GM23338 (cell line): ENCODE measurements around the gene CR2. TPM values are rescaled to one million over a fixed set of nuclear protein-coding genes. Genes with fewer than 3 reads are reported as not detected.
A peak's percentile ranks its signal among the peaks of the same experiment; 100 is the strongest.

Source experiments
- ATAC-seq: fragments of 200-7000 bp; cut with Tn5 transposase; 3 replicates; pipeline ENCODE4 v1.9.1; 2020
- DNase-seq: peaks from one replicate; pipeline ENCODE4 v3.0.0-alpha.2; 2015; ENCODE audit warnings: low spot score
- H2AFZ ChIP-seq: fragments of 200-600 bp; sonication (generic); 2 replicates; pipeline ENCODE4 v1.8.0; 2016; ENCODE audit warnings: antibody characterized with exemption, mild to moderate bottlenecking, moderate library complexity
- H3F3A ChIP-seq: fragments of 200-600 bp; sonication (generic); replicated peaks from 2 replicates; pipeline ENCODE4 v1.8.0; 2017; ENCODE audit warnings: antibody characterized with exemption, mixed run types, low read depth
- H3K27ac ChIP-seq: fragments of 200-600 bp; sonication (generic); 2 replicates; pipeline ENCODE4 v1.6.1; 2016; ENCODE audit warnings: low read depth
- H3K27me3 ChIP-seq: fragments of 200-600 bp; sonication (generic); 2 replicates; pipeline ENCODE4 v1.8.0; 2016; ENCODE audit warnings: mild to moderate bottlenecking, mixed run types, moderate library complexity; ENCODE audit not compliant: insufficient read depth
- H3K36me3 ChIP-seq: fragments of 200-600 bp; sonication (generic); 2 replicates; pipeline ENCODE4 v1.8.0; 2016; ENCODE audit warnings: mild to moderate bottlenecking; ENCODE audit not compliant: insufficient read depth
- H3K4me1 ChIP-seq: fragments of 200-600 bp; sonication (generic); 2 replicates; pipeline ENCODE4 v1.8.0; 2016; ENCODE audit warnings: mild to moderate bottlenecking, moderate library complexity; ENCODE audit not compliant: insufficient read depth
- H3K4me2 ChIP-seq: fragments of 200-600 bp; sonication (generic); 2 replicates; pipeline ENCODE4 v1.7.1; 2017; ENCODE audit warnings: mixed run types
- H3K4me3 ChIP-seq: fragments of 200-600 bp; sonication (generic); 2 replicates; pipeline ENCODE4 v1.6.1; 2016; ENCODE audit warnings: mixed run types
- H3K79me2 ChIP-seq: fragments of 200-600 bp; sonication (generic); replicated peaks from 2 replicates; pipeline ENCODE4 v1.8.0; 2017; ENCODE audit warnings: mild to moderate bottlenecking; ENCODE audit not compliant: insufficient read depth
- H3K9me2 ChIP-seq: fragments of 200-600 bp; sonication (generic); 2 replicates; pipeline ENCODE4 v1.8.0; 2017; ENCODE audit not compliant: insufficient read depth
- H4K20me1 ChIP-seq: fragments of 200-600 bp; sonication (generic); replicated peaks from 2 replicates; pipeline ENCODE4 v1.8.0; 2017; ENCODE audit warnings: mild to moderate bottlenecking; ENCODE audit not compliant: insufficient read depth
- H3K27ac Mint-ChIP-seq: 2 replicates; pipeline ENCODE4 v1.8.0; 2020; ENCODE audit warnings: inconsistent platforms, mild to moderate bottlenecking, moderate library complexity, mixed read lengths
- H3K27me3 Mint-ChIP-seq: 3 replicates; pipeline ENCODE4 v1.8.0; 2022; ENCODE audit warnings: low read depth, mild to moderate bottlenecking, moderate library complexity, mixed read lengths, inconsistent platforms; ENCODE audit not compliant: insufficient read depth, poor library complexity
- H3K36me3 Mint-ChIP-seq: 3 replicates; pipeline ENCODE4 v1.8.0; 2021; ENCODE audit warnings: low read depth, mild to moderate bottlenecking, inconsistent platforms, moderate library complexity, mixed read lengths
- H3K4me1 Mint-ChIP-seq: 3 replicates; pipeline ENCODE4 v1.8.0; 2020; ENCODE audit warnings: mild to moderate bottlenecking, inconsistent platforms, mixed read lengths
- H3K4me3 Mint-ChIP-seq: 3 replicates; pipeline ENCODE4 v1.8.0; 2021; ENCODE audit warnings: moderate library complexity, mild to moderate bottlenecking, inconsistent platforms, mixed read lengths
- H3K9me3 Mint-ChIP-seq: 3 replicates; pipeline ENCODE4 v1.8.0; 2020; ENCODE audit warnings: moderate library complexity, mild to moderate bottlenecking, inconsistent platforms, mixed read lengths
- CREB1 ChIP-seq: fragments of 250-450 bp; sonication (Bioruptor Pico); IDR thresholded peaks from 2 replicates; pipeline ENCODE4 v1.5.0; 2020; ENCODE audit warnings: low read depth, mild to moderate bottlenecking, moderate library complexity
- EZH2 ChIP-seq: fragments of 200-600 bp; sonication (generic); IDR thresholded peaks from one replicate; pipeline ENCODE4 v1.8.0; 2017; ENCODE audit warnings: antibody characterized with exemption, mild to moderate bottlenecking, low read depth; ENCODE audit not compliant: unreplicated experiment
- NANOG ChIP-seq: IDR thresholded peaks from 2 replicates; pipeline ENCODE4 v1.6.1; 2016; ENCODE audit warnings: antibody characterized with exemption, borderline replicate concordance
- POLR2AphosphoS5 ChIP-seq: IDR thresholded peaks from 2 replicates; pipeline ENCODE4 v1.6.1; 2016; ENCODE audit warnings: antibody characterized with exemption, low read depth
- STAT1 ChIP-seq: IDR thresholded peaks from one replicate; pipeline ENCODE4 v1.6.1; 2016; ENCODE audit warnings: antibody characterized with exemption; ENCODE audit not compliant: unreplicated experiment
- ZNF331 ChIP-seq: fragments of 250-450 bp; sonication (Bioruptor Pico); IDR thresholded peaks from 2 replicates; pipeline ENCODE4 v1.5.0; 2020; ENCODE audit warnings: low read depth, mild to moderate bottlenecking, moderate library complexity
- polyA plus RNA-seq: library from polyadenylated mRNA; unstranded; fragments of >200 nt; fragmentation: Nextera tagmentation; extraction: Ambion mirVana; gene quantifications from 2 replicates; pipeline ENCODE4 v1.2.1, GENCODE V29; 2016
- total RNA-seq: library from RNA; depleted of rRNA; stranded (reverse); fragments of >200 nt; shearing (Covaris generic); gene quantifications from 2 replicates; pipeline ENCODE4 v1.2.3, GENCODE V29; 2014
- TF ChIP-seq, protein P1 (sequence below): fragments of 250-450 bp; sonication (Bioruptor Pico); IDR thresholded peaks from 2 replicates; pipeline ENCODE4 v1.5.0; 2020; ENCODE audit warnings: mild to moderate bottlenecking, moderate library complexity
- TF ChIP-seq, protein P2 (sequence below): IDR thresholded peaks from one replicate; pipeline ENCODE4 v1.6.1; 2018; ENCODE audit warnings: antibody characterized with exemption; ENCODE audit not compliant: unreplicated experiment
- TF ChIP-seq, protein P3 (sequence below), 2 experiments: fragments of 200-600 bp in 1 of 2; sonication (generic) in 1 of 2; conservative IDR thresholded peaks; 2 replicates each; pipeline versions ENCODE4 v1.5.1 to v1.6.1; 2016 to 2017; ENCODE audit warnings: antibody characterized with exemption in 2 of 2, low read depth in 2 of 2, mild to moderate bottlenecking in 2 of 2, moderate library complexity in 1 of 2

The CR2 gene
- total and polyA plus RNA-seq, 2 experiments from 2014 or later, result 2.7 to 5.4 TPM

GRCh38 chr1:207417076-207417475, 37.1 kb upstream of the CR2 start:
- H3K27me3 Mint-ChIP-seq, result no peaks in the 10 kb centered on the region
- H3K27ac Mint-ChIP-seq, result no peak overlapping the region
- no peaks in the 10 kb centered on the region for H3K9me3 Mint-ChIP-seq
- no peaks in the 10 kb centered on the region for H3K79me2 ChIP-seq
- H3K4me3 Mint-ChIP-seq, result no peak overlapping the region
- no peaks in the 10 kb centered on the region for H3K4me1 ChIP-seq
- no peaks in the 10 kb centered on the region for H3K27me3 ChIP-seq
- H3K4me2 ChIP-seq, result no peak overlapping the region
- H3K36me3 ChIP-seq, result no peaks in the 10 kb centered on the region
- no peaks in the 10 kb centered on the region for H4K20me1 ChIP-seq
- H3K4me1 Mint-ChIP-seq, result peaks cover 3% of the 10 kb centered on the region
- DNase-seq (no peak), ATAC-seq (no peak)
- no peak overlapping the region for H3K4me3 ChIP-seq
- no peak for TF ChIP-seq CREB1
- no peak for TF ChIP-seq ZNF331 (CRISPR knock-in tag)
- TF ChIP-seq, protein P1, sequence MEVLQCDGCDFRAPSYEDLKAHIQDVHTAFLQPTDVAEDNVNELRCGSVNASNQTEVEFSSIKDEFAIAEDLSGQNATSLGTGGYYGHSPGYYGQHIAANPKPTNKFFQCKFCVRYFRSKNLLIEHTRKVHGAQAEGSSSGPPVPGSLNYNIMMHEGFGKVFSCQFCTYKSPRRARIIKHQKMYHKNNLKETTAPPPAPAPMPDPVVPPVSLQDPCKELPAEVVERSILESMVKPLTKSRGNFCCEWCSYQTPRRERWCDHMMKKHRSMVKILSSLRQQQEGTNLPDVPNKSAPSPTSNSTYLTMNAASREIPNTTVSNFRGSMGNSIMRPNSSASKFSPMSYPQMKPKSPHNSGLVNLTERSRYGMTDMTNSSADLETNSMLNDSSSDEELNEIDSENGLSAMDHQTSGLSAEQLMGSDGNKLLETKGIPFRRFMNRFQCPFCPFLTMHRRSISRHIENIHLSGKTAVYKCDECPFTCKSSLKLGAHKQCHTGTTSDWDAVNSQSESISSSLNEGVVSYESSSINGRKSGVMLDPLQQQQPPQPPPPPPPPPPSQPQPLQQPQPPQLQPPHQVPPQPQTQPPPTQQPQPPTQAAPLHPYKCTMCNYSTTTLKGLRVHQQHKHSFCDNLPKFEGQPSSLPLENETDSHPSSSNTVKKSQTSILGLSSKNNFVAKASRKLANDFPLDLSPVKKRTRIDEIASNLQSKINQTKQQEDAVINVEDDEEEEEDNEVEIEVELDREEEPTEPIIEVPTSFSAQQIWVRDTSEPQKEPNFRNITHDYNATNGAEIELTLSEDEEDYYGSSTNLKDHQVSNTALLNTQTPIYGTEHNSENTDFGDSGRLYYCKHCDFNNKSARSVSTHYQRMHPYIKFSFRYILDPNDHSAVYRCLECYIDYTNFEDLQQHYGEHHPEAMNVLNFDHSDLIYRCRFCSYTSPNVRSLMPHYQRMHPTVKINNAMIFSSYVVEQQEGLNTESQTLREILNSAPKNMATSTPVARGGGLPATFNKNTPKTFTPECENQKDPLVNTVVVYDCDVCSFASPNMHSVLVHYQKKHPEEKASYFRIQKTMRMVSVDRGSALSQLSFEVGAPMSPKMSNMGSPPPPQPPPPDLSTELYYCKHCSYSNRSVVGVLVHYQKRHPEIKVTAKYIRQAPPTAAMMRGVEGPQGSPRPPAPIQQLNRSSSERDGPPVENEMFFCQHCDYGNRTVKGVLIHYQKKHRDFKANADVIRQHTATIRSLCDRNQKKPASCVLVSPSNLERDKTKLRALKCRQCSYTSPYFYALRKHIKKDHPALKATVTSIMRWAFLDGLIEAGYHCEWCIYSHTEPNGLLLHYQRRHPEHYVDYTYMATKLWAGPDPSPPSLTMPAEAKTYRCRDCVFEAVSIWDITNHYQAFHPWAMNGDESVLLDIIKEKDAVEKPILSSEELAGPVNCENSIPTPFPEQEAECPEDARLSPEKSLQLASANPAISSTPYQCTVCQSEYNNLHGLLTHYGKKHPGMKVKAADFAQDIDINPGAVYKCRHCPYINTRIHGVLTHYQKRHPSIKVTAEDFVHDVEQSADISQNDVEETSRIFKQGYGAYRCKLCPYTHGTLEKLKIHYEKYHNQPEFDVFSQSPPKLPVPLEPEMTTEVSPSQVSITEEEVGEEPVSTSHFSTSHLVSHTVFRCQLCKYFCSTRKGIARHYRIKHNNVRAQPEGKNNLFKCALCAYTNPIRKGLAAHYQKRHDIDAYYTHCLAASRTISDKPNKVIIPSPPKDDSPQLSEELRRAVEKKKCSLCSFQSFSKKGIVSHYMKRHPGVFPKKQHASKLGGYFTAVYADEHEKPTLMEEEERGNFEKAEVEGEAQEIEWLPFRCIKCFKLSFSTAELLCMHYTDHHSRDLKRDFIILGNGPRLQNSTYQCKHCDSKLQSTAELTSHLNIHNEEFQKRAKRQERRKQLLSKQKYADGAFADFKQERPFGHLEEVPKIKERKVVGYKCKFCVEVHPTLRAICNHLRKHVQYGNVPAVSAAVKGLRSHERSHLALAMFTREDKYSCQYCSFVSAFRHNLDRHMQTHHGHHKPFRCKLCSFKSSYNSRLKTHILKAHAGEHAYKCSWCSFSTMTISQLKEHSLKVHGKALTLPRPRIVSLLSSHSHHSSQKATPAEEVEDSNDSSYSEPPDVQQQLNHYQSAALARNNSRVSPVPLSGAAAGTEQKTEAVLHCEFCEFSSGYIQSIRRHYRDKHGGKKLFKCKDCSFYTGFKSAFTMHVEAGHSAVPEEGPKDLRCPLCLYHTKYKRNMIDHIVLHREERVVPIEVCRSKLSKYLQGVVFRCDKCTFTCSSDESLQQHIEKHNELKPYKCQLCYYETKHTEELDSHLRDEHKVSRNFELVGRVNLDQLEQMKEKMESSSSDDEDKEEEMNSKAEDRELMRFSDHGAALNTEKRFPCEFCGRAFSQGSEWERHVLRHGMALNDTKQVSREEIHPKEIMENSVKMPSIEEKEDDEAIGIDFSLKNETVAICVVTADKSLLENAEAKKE (CRISPR knock-in tag), result no peak
- no peak for TF ChIP-seq STAT1
- no peak for TF ChIP-seq NANOG
- no peak for TF ChIP-seq EZH2
- TF ChIP-seq, protein P2, sequence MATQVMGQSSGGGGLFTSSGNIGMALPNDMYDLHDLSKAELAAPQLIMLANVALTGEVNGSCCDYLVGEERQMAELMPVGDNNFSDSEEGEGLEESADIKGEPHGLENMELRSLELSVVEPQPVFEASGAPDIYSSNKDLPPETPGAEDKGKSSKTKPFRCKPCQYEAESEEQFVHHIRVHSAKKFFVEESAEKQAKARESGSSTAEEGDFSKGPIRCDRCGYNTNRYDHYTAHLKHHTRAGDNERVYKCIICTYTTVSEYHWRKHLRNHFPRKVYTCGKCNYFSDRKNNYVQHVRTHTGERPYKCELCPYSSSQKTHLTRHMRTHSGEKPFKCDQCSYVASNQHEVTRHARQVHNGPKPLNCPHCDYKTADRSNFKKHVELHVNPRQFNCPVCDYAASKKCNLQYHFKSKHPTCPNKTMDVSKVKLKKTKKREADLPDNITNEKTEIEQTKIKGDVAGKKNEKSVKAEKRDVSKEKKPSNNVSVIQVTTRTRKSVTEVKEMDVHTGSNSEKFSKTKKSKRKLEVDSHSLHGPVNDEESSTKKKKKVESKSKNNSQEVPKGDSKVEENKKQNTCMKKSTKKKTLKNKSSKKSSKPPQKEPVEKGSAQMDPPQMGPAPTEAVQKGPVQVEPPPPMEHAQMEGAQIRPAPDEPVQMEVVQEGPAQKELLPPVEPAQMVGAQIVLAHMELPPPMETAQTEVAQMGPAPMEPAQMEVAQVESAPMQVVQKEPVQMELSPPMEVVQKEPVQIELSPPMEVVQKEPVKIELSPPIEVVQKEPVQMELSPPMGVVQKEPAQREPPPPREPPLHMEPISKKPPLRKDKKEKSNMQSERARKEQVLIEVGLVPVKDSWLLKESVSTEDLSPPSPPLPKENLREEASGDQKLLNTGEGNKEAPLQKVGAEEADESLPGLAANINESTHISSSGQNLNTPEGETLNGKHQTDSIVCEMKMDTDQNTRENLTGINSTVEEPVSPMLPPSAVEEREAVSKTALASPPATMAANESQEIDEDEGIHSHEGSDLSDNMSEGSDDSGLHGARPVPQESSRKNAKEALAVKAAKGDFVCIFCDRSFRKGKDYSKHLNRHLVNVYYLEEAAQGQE, result no peak
- TF ChIP-seq, protein P3, sequence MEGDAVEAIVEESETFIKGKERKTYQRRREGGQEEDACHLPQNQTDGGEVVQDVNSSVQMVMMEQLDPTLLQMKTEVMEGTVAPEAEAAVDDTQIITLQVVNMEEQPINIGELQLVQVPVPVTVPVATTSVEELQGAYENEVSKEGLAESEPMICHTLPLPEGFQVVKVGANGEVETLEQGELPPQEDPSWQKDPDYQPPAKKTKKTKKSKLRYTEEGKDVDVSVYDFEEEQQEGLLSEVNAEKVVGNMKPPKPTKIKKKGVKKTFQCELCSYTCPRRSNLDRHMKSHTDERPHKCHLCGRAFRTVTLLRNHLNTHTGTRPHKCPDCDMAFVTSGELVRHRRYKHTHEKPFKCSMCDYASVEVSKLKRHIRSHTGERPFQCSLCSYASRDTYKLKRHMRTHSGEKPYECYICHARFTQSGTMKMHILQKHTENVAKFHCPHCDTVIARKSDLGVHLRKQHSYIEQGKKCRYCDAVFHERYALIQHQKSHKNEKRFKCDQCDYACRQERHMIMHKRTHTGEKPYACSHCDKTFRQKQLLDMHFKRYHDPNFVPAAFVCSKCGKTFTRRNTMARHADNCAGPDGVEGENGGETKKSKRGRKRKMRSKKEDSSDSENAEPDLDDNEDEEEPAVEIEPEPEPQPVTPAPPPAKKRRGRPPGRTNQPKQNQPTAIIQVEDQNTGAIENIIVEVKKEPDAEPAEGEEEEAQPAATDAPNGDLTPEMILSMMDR (conservative IDR thresholded peaks at IDR 0.05; ENCODE audit: low read depth in 2 of 2), result no peak
- TF ChIP-seq POLR2AphosphoS5, result no peak
- no peaks in the 10 kb centered on the region for H3K36me3 Mint-ChIP-seq
- peak overlapping the region; percentile 63; the same call in 1 of the 2 replicates for H2AFZ ChIP-seq
- H3K9me2 ChIP-seq, result no peaks in the 10 kb centered on the region
- H3F3A ChIP-seq, result no peaks in the 10 kb centered on the region
- no peak overlapping the region for H3K27ac ChIP-seq
